DND-41 (cell line): Measurements from ENCODE around the gene RPL10.

Experiments
- ATAC-seq: fragments of 200-7000 bp; cut with Tn5 transposase; 3 replicates; pipeline ENCODE4 v1.9.1; 2021; ENCODE audit warnings: low read depth; ENCODE audit not compliant: insufficient read depth
- DNase-seq: peaks from one replicate; pipeline ENCODE4 v3.0.0-alpha.2; 2020
- H2AFZ ChIP-seq: 2 replicates; pipeline ENCODE4 v1.6.0; 2012; ENCODE audit warnings: low read depth, low read length
- H3K27ac ChIP-seq: 2 replicates; pipeline ENCODE4 v1.5.1; 2012; ENCODE audit warnings: low read length, inconsistent platforms
- H3K27me3 ChIP-seq: fragments of 200-600 bp; sonication (generic); 2 replicates; pipeline ENCODE4 v1.6.0; 2012; ENCODE audit warnings: low read length, mild to moderate bottlenecking, inconsistent platforms; ENCODE audit not compliant: insufficient read depth, poor library complexity
- H3K36me3 ChIP-seq: 2 replicates; pipeline ENCODE4 v1.5.1; 2012; ENCODE audit warnings: low read length, inconsistent platforms; ENCODE audit not compliant: insufficient read depth
- H3K4me1 ChIP-seq: 2 replicates; pipeline ENCODE4 v1.5.1; 2012; ENCODE audit warnings: mild to moderate bottlenecking, low read length; ENCODE audit not compliant: insufficient read depth
- H3K4me2 ChIP-seq: 2 replicates; pipeline ENCODE4 v1.6.0; 2012; ENCODE audit warnings: mild to moderate bottlenecking, moderate library complexity, low read length, inconsistent platforms; ENCODE audit not compliant: insufficient read depth
- H3K4me3 ChIP-seq, 2 experiments: fragments of 200-600 bp in 1 of 2; shearing (Covaris generic) in 1 of 2; 2 replicates each; pipeline ENCODE4 v1.5.1; 2012 to 2016; ENCODE audit warnings: inconsistent platforms in 2 of 2, low read length in 2 of 2, mild to moderate bottlenecking in 2 of 2, low read depth in 1 of 2, moderate library complexity in 1 of 2
- H3K79me2 ChIP-seq: 2 replicates; pipeline ENCODE4 v1.6.0; 2012; ENCODE audit warnings: low read length, inconsistent platforms; ENCODE audit not compliant: insufficient read depth
- H3K9ac ChIP-seq: 2 replicates; pipeline ENCODE4 v1.6.0; 2012; ENCODE audit warnings: low read depth, mild to moderate bottlenecking, inconsistent platforms, low read length, moderate library complexity
- H3K9me3 ChIP-seq: 2 replicates; pipeline ENCODE4 v1.5.1; 2012; ENCODE audit warnings: low read length, moderate library complexity, mild to moderate bottlenecking, inconsistent platforms; ENCODE audit not compliant: insufficient read depth, severe bottlenecking
- H4K20me1 ChIP-seq: 2 replicates; pipeline ENCODE4 v1.6.0; 2012; ENCODE audit warnings: low read length; ENCODE audit not compliant: insufficient read depth
- EZH2 ChIP-seq: IDR thresholded peaks from 3 replicates; pipeline ENCODE4 v1.6.1; 2012; ENCODE audit warnings: borderline replicate concordance, low read depth, mild to moderate bottlenecking, moderate library complexity, low read length, inconsistent platforms; ENCODE audit not compliant: severe bottlenecking

Gene RPL10

GRCh38 chrX:154450312-154450711 lies 52.1 kb downstream of the RPL10 start:
- Histone ChIP-seq H3K79me2 (no peaks in the 10 kb centered on the region), H3K27ac (no peak overlapping the region), H3K9ac (no peak overlapping the region), H4K20me1 (no peaks in the 10 kb centered on the region), H3K9me3 (no peaks in the 10 kb centered on the region), H3K36me3 (no peaks in the 10 kb centered on the region), H3K4me1 (no peaks in the 10 kb centered on the region), H3K4me2 (no peak overlapping the region), H2AFZ (no peak overlapping the region), H3K27me3 (no peaks in the 10 kb centered on the region), H3K4me3 (no peak overlapping the region)
- no peak for TF ChIP-seq EZH2
- no peak for ATAC-seq
- no peak for DNase-seq
